Liver (tissue), 9 donors: ENCODE measurements around the gene ATG14. TPM values are rescaled to one million over a fixed set of nuclear protein-coding genes. Genes with fewer than 3 reads are reported as not detected.

Source experiments
- DNase-seq: peaks from one replicate; pipeline ENCODE4 v3.0.0-alpha.2; 2017; ENCODE audit warnings: low spot score
- H3K27ac ChIP-seq, 2 donors: one replicate each; pipeline ENCODE4 v1.7.0; 2013; ENCODE audit warnings: inconsistent platforms in 2 of 2, low read length in 2 of 2, control low read depth in 1 of 2, low read depth in 1 of 2, mild to moderate bottlenecking in 1 of 2
- H3K27me3 ChIP-seq, 4 donors: one replicate each; pipeline versions ENCODE4 v1.6.1 to v1.7.0; 2013; ENCODE audit warnings: low read length in 3 of 4, inconsistent platforms in 1 of 4, mild to moderate bottlenecking in 1 of 4, moderate library complexity in 1 of 4; ENCODE audit not compliant: control insufficient read depth in 4 of 4, insufficient read depth in 4 of 4
- H3K36me3 ChIP-seq, 4 donors: one replicate each; pipeline versions ENCODE4 v1.6.1 to v1.7.0; 2013; ENCODE audit warnings: low read length in 3 of 4, mild to moderate bottlenecking in 3 of 4, low read depth in 1 of 4, moderate library complexity in 1 of 4; ENCODE audit not compliant: control insufficient read depth in 4 of 4, insufficient read depth in 3 of 4
- H3K4me1 ChIP-seq, 4 donors: one replicate each; pipeline versions ENCODE4 v1.6.1 to v1.7.0; 2013; ENCODE audit warnings: low read length in 3 of 4, mild to moderate bottlenecking in 3 of 4, moderate library complexity in 1 of 4; ENCODE audit not compliant: control insufficient read depth in 4 of 4, insufficient read depth in 4 of 4
- H3K4me3 ChIP-seq, 3 donors: one replicate each; pipeline versions ENCODE4 v1.6.1 to v1.7.0; 2013; ENCODE audit warnings: low read length in 3 of 3, control low read depth in 1 of 3, low read depth in 1 of 3, mild to moderate bottlenecking in 1 of 3
- H3K9ac ChIP-seq, 2 donors: one replicate each; pipeline ENCODE4 v1.7.0; 2013; ENCODE audit warnings: low read length in 2 of 2, mild to moderate bottlenecking in 2 of 2, moderate library complexity in 2 of 2, control low read depth in 1 of 2, low read depth in 1 of 2
- H3K9me3 ChIP-seq, 4 donors: one replicate each; pipeline versions ENCODE4 v1.6.1 to v1.7.0; 2013; ENCODE audit warnings: low read length in 3 of 4; ENCODE audit not compliant: control insufficient read depth in 4 of 4
- CTCF ChIP-seq: fragments of 150-350 bp; IDR thresholded peaks from 2 replicates; pipeline ENCODE4 v1.5.1; 2017; ENCODE audit warnings: improper control_type of control experiment, low read depth, low read length; ENCODE audit not compliant: missing input control
- FOXA1 ChIP-seq: IDR thresholded peaks from 2 replicates; pipeline ENCODE4 v1.6.1; 2016; ENCODE audit warnings: antibody characterized with exemption
- HNF4A ChIP-seq, 2 donors: conservative IDR thresholded peaks; 2 replicates each; pipeline ENCODE4 v1.6.1; 2016; ENCODE audit warnings: antibody characterized with exemption in 2 of 2, mild to moderate bottlenecking in 2 of 2
- HNF4G ChIP-seq: IDR thresholded peaks from 2 replicates; pipeline ENCODE4 v1.6.1; 2016; ENCODE audit warnings: antibody characterized with exemption
- JUND ChIP-seq, 2 donors: IDR thresholded peaks; 2 replicates each; pipeline ENCODE4 v1.6.1; 2016; ENCODE audit warnings: antibody characterized with exemption in 2 of 2
- NR2F2 ChIP-seq: IDR thresholded peaks from 2 replicates; pipeline ENCODE4 v1.6.1; 2016; ENCODE audit warnings: antibody characterized with exemption
- REST ChIP-seq: IDR thresholded peaks from 2 replicates; pipeline ENCODE4 v1.6.1; 2016; ENCODE audit warnings: antibody characterized with exemption, mild to moderate bottlenecking
- RXRA ChIP-seq, 2 donors: IDR thresholded peaks; 2 replicates each; pipeline ENCODE4 v1.6.1; 2017 to 2018; ENCODE audit warnings: antibody characterized with exemption in 2 of 2, mild to moderate bottlenecking in 1 of 2
- TAF1 ChIP-seq: conservative IDR thresholded peaks from 2 replicates; pipeline ENCODE4 v1.6.1; 2016; ENCODE audit warnings: antibody characterized with exemption, mild to moderate bottlenecking
- YY1 ChIP-seq: IDR thresholded peaks from 2 replicates; pipeline ENCODE4 v1.6.1; 2016; ENCODE audit warnings: antibody characterized with exemption, mild to moderate bottlenecking
- ZBTB33 ChIP-seq: IDR thresholded peaks from 2 replicates; pipeline ENCODE4 v1.6.1; 2016; ENCODE audit warnings: antibody characterized with exemption
- WGBS: extraction: QIAGEN DNeasy Blood & Tissue Kit; methylation state at CpG from one replicate; pipeline ENCODE4 v1.1.7; 2013; 5-methylcytosine and 5-hydroxymethylcytosine counted together
- polyA plus RNA-seq, 2 donors: library from polyadenylated mRNA; stranded (reverse) in 1 of 2; unstranded in 1 of 2; fragments of 200-250 nt in 1 of 2; fragments of >200 nt in 1 of 2; fragmentation: Nextera tagmentation in 1 of 2; extraction: Ambion mirVana in 1 of 2; gene quantifications; one replicate each; pipeline versions ENCODE4 v1.2.1 to v1.2.3, GENCODE V29; 2013 to 2015
- total RNA-seq, 2 donors: library from RNA; depleted of rRNA; stranded (reverse); fragments of >200 nt; gene quantifications; one replicate each; pipeline ENCODE4 v1.2.3, GENCODE V29; 2014
- donor health status: healthy.
- donor health status: healthy.
- donor health status: healthy.
- donor health status: healthy.
- donor health status: healthy.

ATG14 gene
- total and polyA plus RNA-seq, 4 donors = 1.9 to 16.0 (median 4.4) TPM

GRCh38 chr14:55399852-55400251 lies 11.8 kb downstream of the ATG14 start:
- H3K27ac ChIP-seq = no peak overlapping the region
- H3K36me3 ChIP-seq = peaks cover 3 to 9% (median 3%) of the 10 kb centered on the region in 4 donors
- no peaks in the 10 kb centered on the region for H3K9me3 ChIP-seq
- 92% methylated on average over 2 of the region's 2 CpGs for WGBS
- no peaks in the 10 kb centered on the region for H3K4me1 ChIP-seq
- no peak for DNase-seq
- no peak overlapping the region for H3K9ac ChIP-seq
- TF ChIP-seq ZBTB33 = no peak
- H3K4me3 ChIP-seq = no peak overlapping the region
- H3K27me3 ChIP-seq = no peaks in the 10 kb centered on the region

- Histone ChIP-seq H3K4me3 (no peak overlapping the region), H3K27ac (no peak overlapping the region), H3K27me3 (no peaks in the 10 kb centered on the region), H3K36me3 (peaks cover 3 to 15% (median 4%) of the 10 kb centered on the region in 4 donors), H3K4me1 (no peaks in the 10 kb centered on the region), H3K9ac (no peak overlapping the region), H3K9me3 (no peaks in the 10 kb centered on the region)
- DNase-seq = no peak
- 99% methylated on average over 1 of the region's 1 CpG for WGBS
- TF ChIP-seq NR2F2 = no peak
- TF ChIP-seq FOXA1 = no peak
- TF ChIP-seq REST = no peak
- TF ChIP-seq HNF4A (conservative IDR thresholded peaks at IDR 0.05) = no peak
- no peak for TF ChIP-seq CTCF
- TF ChIP-seq YY1 = no peak
- TF ChIP-seq TAF1 = no peak
- no peak for TF ChIP-seq HNF4G
- TF ChIP-seq RXRA (IDR thresholded peaks at IDR 0.05) = no peak
Observed at GRCh38 chr14:55399183-55399582, 12.4 kb downstream of the ATG14 start.

GRCh38 chr14:55398679-55399078 lies 13.0 kb downstream of the ATG14 start:
- no peak overlapping the region for H3K4me3 ChIP-seq
- no peak overlapping the region for H3K9ac ChIP-seq
- WGBS = 93% methylated on average over 5 of the region's 5 CpGs
- no peaks in the 10 kb centered on the region for H3K4me1 ChIP-seq
- H3K27ac ChIP-seq = no peak overlapping the region
- no peaks in the 10 kb centered on the region for H3K27me3 ChIP-seq
- no peak for DNase-seq
- H3K36me3 ChIP-seq = peaks cover 4 to 16% (median 5%) of the 10 kb centered on the region in 4 donors
- TF ChIP-seq ZBTB33 (no peak), JUND (IDR thresholded peaks at IDR 0.05) (peak in 1 of 2 donors; percentile 69), RXRA (IDR thresholded peaks at IDR 0.05) (no peak), NR2F2 (no peak), HNF4A (conservative IDR thresholded peaks at IDR 0.05) (no peak)
- H3K9me3 ChIP-seq = no peaks in the 10 kb centered on the region
